Measurements from ENCODE around the gene DEGS1. TPM values are rescaled to one million over a fixed set of nuclear protein-coding genes. Genes with fewer than 3 reads are reported as not detected.

The DEGS1 gene
- total RNA-seq, 4 donors from 2014 or later, result 19.1 to 32.9 (median 22.6) TPM

- TF ChIP-seq EP300 (IDR thresholded peaks at IDR 0.05; ENCODE audit: low read depth) (no peak), CTCF (IDR thresholded peaks at IDR 0.05) (no peak), POLR2AphosphoS5 (IDR thresholded peaks at IDR 0.05) (no peak), POLR2A (IDR thresholded peaks at IDR 0.05) (no peak)
- peak overlapping the region in 3 of 4 donors; percentile 28 to 42 (median 35) for H3K27ac ChIP-seq
- in situ Hi-C loops (cut with MboI; ENCODE audit: low pct_ligation_motif_present in 1 of 4, low pct_unique_long_range_greater_than_20kb in 1 of 4, low sequenced_read_pairs in 3 of 4) (no loop called here), intact Hi-C loops (cut with DNase I; ENCODE audit: low total_unique reads) (no loop called here)
- H3K9me3 ChIP-seq, result no peaks in the 10 kb centered on the region
- H3K27me3 ChIP-seq, result no peaks in the 10 kb centered on the region
- H3K4me1 ChIP-seq, result peaks cover 0 to 12% (median 3%) of the 10 kb centered on the region in 4 donors
- WGBS, 2 donors (ENCODE audit: low coverage in 1 of 2), result 69 to 73% methylated on average over 9 to 12 of the region's 12 CpGs
- no peak overlapping the region for H3K4me3 ChIP-seq
- peaks cover 0 to 15% (median 7%) of the 10 kb centered on the region in 4 donors for H3K36me3 ChIP-seq
- no peak for DNase-seq
Observed at GRCh38 chr1:224223819-224224714, 41.0 kb downstream of the DEGS1 start.

GRCh38 chr1:224226849-224227502 is 43.9 kb downstream of the DEGS1 start:
- 80 to 85% methylated on average over 2 to 6 of the region's 6 CpGs for WGBS, 2 donors (ENCODE audit: low coverage in 1 of 2)
- in situ Hi-C loops (cut with MboI; ENCODE audit: low pct_ligation_motif_present in 1 of 4, low pct_unique_long_range_greater_than_20kb in 1 of 4, low sequenced_read_pairs in 3 of 4), result no loop called here
- TF ChIP-seq POLR2A (IDR thresholded peaks at IDR 0.05), result no peak
- TF ChIP-seq POLR2AphosphoS5 (IDR thresholded peaks at IDR 0.05), result no peak
- no peak for TF ChIP-seq EP300 (IDR thresholded peaks at IDR 0.05; ENCODE audit: low read depth)
- TF ChIP-seq CTCF (IDR thresholded peaks at IDR 0.05), result no peak
- intact Hi-C loops (cut with DNase I; ENCODE audit: low total_unique reads), result no loop called here
- Histone ChIP-seq H3K27ac (no peak overlapping the region), H3K27me3 (no peaks in the 10 kb centered on the region), H3K4me1 (peaks cover 0 to 12% (median 3%) of the 10 kb centered on the region in 4 donors), H3K9me3 (no peaks in the 10 kb centered on the region), H3K36me3 (peaks cover 0 to 33% (median 13%) of the 10 kb centered on the region in 4 donors), H3K4me3 (no peak overlapping the region)
- DNase-seq, result no peak

GRCh38 chr1:224234017-224234416 is 51.0 kb downstream of the DEGS1 start:
- no peak overlapping the region for H3K27ac ChIP-seq
- intact Hi-C loops (cut with DNase I; ENCODE audit: low total_unique reads), result no loop called here
- in situ Hi-C loops (cut with MboI; ENCODE audit: low pct_ligation_motif_present in 1 of 4, low pct_unique_long_range_greater_than_20kb in 1 of 4, low sequenced_read_pairs in 3 of 4), result no loop called here
- TF ChIP-seq POLR2AphosphoS5 (IDR thresholded peaks at IDR 0.05), result no peak
- no peak for TF ChIP-seq CTCF (IDR thresholded peaks at IDR 0.05)
- TF ChIP-seq EP300 (IDR thresholded peaks at IDR 0.05; ENCODE audit: low read depth), result no peak
- TF ChIP-seq POLR2A (IDR thresholded peaks at IDR 0.05), result no peak
- no peak for DNase-seq
- no peaks in the 10 kb centered on the region for H3K4me1 ChIP-seq
- H3K9me3 ChIP-seq, result no peaks in the 10 kb centered on the region
- H3K27me3 ChIP-seq, result no peaks in the 10 kb centered on the region
- H3K4me3 ChIP-seq, result no peak overlapping the region
- H3K36me3 ChIP-seq, result peaks cover 0 to 34% (median 15%) of the 10 kb centered on the region in 4 donors

- no peaks in the 10 kb centered on the region for H3K27me3 ChIP-seq
- no peak overlapping the region for H3K4me3 ChIP-seq
- peaks cover 0 to 23% (median 10%) of the 10 kb centered on the region in 4 donors for H3K36me3 ChIP-seq
- no peak overlapping the region for H3K27ac ChIP-seq
- 70 to 79% methylated on average over 2 of the region's 2 CpGs for WGBS, 2 donors (ENCODE audit: low coverage in 1 of 2)
- no peaks in the 10 kb centered on the region for H3K4me1 ChIP-seq
- TF ChIP-seq CTCF (IDR thresholded peaks at IDR 0.05) (no peak), EP300 (IDR thresholded peaks at IDR 0.05; ENCODE audit: low read depth) (no peak), POLR2A (IDR thresholded peaks at IDR 0.05) (no peak), POLR2AphosphoS5 (IDR thresholded peaks at IDR 0.05) (no peak)
- no peak for DNase-seq
- H3K9me3 ChIP-seq, result no peaks in the 10 kb centered on the region
- in situ Hi-C loops (cut with MboI; ENCODE audit: low pct_ligation_motif_present in 1 of 4, low pct_unique_long_range_greater_than_20kb in 1 of 4, low sequenced_read_pairs in 3 of 4), result no loop called here
- intact Hi-C loops (cut with DNase I; ENCODE audit: low total_unique reads), result no loop called here
Observed at GRCh38 chr1:224235813-224236493, 52.9 kb downstream of the DEGS1 start.
